HG02571 (cell line): ENCODE measurements around the gene LRRC47.
"Not testable (repeated sequence)": the region's sequence is repeated elsewhere in the genome, so short reads cannot be mapped to it uniquely, and the experiment has no call there.

ENCODE experiments used
- ATAC-seq: cut with Tn5 transposase; IDR thresholded peaks from one replicate; pipeline ENCODE4 v1.9.1; 2021; ENCODE audit warnings: mild to moderate bottlenecking, moderate library complexity; ENCODE audit not compliant: unreplicated experiment

The LRRC47 gene

DNA sequence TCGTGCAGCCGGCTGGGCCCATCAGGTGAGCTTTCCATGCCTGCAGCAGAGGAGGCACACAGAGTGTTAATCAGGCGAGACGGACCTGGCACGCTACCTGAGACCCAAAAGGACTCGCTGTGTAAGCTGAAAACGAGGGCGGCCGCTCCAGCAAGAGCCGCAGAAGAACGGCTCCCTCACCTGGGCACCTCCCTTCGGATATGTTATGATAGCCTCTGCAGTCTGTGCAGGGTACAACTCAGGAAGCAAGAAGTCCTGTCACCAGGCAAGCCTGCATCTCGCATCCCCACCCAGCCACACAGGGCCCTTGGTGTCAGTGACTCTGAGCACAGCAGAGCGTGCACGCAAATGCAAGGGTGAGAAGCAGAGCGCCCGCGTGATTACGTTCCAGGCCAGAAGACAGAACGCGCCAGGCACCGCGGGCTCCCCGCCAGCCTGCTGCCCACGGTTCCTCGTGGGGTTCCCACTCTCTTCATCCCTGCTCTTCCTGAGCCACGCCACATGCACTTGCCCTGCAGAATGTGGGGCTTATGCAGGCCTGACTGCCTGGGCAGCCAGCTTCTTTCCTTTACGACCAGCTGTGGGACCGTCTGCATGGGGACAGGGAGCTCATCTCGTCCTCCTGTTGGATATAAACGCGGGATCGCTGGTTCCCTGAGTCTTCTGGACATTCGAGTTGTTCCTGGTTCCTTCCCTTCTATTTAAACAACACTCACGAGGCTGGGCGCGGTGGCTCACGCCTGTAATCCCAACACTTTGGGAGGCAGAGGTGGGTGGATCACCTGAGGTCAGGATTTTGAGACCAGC is 20.2 kb upstream of the LRRC47 start:
- ATAC-seq = no peak

DNA sequence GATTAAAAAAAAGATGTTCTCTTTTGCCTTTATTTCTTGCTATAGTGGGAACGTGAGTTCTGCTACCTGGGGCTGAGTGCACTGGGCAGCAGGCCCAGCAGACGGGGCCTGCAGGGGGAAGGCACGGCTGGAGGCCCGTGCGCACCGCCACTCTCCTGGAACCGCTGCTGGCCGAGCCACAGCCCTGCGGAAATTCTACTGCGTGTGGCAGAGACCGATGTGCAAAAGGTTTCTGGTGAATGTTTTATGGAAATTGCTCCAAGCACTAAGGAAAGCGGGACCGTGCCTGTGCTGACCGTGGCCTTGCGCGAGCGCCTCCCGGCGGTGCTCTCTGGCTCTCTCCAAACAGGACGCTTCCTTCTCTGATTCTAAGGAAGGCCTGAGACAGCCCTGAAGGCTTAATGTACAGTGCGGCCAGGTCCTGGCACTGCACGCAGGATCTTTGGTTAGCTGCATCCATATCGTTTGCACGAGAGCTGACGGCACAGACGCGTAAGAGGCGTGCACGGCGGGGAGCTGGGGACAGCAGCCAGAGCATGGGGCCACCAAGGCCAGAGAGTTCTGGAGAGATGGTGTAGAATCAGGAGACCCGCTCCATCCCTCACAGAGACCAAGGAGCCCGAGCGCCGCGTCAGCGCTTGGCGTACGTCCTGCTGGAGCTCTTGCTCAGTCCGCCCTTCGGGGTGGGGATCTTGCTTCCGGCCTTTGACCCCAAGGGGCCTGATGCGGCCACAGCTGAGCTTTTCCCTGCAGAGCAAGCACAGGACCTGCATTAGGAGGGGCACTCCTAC is 18.7 kb upstream of the LRRC47 start:
- no peak for ATAC-seq

DNA sequence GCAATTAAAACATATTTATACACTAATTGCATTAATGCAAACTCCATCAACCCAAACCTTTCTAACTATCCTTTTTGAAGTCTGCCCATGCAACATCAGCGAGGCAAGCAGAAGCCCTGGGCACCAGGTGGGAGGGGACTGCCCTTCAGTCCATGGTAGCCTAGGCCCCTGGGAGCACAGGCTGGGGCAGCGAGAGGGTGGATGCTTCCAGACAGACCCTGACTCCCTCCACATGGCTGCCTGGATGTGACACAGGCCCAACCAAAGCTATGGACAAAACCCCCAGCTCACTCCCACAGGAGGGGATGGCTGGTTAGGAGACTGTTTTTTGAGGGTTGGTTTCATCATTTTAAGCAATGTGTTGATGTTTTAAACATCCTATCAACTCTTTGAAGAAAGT is 17.8 kb upstream of the LRRC47 start:
- no peak for ATAC-seq

GRCh38 chr1:3811595-3811911 is 15.3 kb upstream of the LRRC47 start:
- no peak for ATAC-seq

- ATAC-seq = not testable (repeated sequence)
Observed at GRCh38 chr1:3810149-3810761, 14.0 kb upstream of the LRRC47 start.

- ATAC-seq = no peak
Observed at GRCh38 chr1:3809680-3810079, 13.4 kb upstream of the LRRC47 start.

DNA sequence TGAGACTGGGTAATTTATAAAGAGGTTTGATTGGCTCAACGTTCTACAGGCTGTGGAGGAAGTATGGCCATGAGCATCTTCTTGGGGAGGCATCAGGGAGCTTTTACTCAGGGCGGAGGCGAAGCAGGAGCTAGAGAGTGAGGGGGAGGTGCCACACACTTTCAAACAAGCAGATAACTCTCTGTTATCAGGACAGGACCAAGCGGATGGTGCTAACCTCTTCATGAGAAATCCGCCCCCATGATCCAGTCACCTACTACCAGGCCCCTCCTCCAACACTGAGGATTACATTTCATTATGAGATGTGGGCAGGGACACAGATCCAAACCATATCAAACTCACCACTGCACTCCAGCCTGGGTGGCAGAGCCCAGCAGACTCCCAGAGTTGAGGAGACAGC is 11.5 kb upstream of the LRRC47 start:
- no peak for ATAC-seq

GRCh38 chr1:3805038-3805437 is 8.7 kb upstream of the LRRC47 start:
- no peak for ATAC-seq

- not testable (repeated sequence) for ATAC-seq
Observed at GRCh38 chr1:3804627-3804944, 8.3 kb upstream of the LRRC47 start.

DNA sequence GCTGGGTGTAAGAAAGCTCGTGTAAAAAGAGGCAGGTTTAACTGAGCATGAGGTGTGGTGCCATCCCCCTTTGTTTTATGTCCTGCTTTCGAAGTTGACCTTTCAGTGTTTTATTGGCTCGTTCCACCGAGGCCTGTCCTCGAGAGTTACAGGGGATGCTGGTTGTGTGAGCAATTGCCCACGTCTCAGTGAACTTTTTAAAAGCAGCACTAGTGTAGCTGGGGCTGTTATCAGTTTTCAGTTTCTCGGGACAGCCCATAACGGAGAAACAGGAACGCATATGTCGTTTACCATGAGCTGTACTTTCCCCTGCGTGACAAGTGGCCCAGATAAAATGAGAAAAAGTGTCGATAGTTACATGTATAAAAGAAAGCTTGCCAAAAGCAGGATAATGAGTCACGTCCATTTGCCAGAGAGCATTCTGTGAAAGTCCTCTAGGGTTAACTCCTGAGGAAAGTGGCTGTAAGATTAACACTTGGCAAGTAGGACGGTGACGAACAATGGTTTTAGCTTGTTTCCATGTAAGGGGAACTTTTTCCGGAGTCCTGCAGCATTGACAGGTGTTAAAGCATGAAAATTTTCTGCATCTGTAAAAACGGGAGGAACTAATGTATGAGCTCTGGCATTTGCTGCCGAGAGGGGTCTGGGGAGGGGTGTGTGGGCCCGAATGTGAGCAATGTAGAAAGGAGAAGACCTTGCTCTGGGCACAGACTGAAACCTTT is 7.8 kb upstream of the LRRC47 start:
- ATAC-seq = no peak

- ATAC-seq = not testable (repeated sequence)
Observed at GRCh38 chr1:3800795-3801194, 4.5 kb upstream of the LRRC47 start.

DNA sequence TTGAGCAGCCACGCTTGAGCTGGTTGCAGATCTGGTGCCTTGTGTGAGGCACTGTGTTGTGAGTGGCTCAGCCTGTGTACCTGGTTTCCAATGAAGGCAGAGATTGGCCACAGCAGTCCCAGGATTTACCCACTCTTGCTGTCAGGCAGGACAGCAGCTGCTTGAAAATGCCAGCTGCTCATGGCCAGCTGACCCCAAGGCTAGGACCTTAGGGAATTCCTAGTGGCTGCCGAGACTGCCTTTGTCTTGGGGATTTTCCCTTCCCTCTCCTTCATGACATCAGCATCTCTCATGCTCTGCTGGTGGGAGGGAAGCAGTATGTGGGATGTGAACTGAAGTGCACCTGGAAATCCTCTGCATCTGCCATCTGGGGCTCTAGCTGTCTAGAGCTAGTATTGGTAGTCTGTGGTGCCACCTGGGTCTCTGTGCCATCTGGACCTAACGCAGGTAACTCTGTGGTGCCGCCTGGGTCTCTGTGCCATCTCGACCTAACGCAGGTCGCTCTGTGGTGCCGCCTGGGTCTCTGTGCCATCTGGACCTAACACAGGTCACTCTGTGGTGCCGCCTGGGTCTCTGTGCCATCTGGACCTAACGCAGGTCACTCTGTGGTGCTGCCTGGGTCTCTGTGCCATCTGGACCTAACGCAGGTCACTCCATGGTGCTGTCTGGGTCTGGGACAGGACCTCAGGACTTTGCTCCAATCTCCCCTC is 3.8 kb upstream of the LRRC47 start:
- no peak for ATAC-seq

- no peak for ATAC-seq
Observed at GRCh38 chr1:3795453-3796214, 664 bp downstream of the LRRC47 start.

DNA sequence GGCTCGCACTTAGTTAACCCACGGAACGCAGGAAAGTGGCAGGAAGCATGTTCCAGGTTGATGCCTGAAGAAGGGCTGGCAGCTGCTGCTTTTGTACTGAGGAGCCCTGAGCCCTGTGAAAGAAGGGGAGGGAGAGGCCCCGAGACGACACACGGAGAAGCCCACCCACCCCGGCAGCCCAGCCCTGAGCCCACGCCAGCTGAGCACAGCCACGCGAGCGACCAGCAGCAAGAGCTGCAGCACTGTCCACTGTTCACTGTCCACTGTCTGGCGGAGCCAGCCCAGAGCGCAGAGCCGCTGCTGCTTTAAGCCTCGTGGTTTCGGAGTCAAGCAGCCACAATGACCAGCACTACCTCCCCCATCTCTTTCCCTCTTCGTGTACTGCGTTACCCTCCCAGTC is 5.3 kb downstream of the LRRC47 start:
- ATAC-seq = no peak

- no peak for ATAC-seq
Observed at GRCh38 chr1:3790500-3790923, 5.8 kb downstream of the LRRC47 start.

DNA sequence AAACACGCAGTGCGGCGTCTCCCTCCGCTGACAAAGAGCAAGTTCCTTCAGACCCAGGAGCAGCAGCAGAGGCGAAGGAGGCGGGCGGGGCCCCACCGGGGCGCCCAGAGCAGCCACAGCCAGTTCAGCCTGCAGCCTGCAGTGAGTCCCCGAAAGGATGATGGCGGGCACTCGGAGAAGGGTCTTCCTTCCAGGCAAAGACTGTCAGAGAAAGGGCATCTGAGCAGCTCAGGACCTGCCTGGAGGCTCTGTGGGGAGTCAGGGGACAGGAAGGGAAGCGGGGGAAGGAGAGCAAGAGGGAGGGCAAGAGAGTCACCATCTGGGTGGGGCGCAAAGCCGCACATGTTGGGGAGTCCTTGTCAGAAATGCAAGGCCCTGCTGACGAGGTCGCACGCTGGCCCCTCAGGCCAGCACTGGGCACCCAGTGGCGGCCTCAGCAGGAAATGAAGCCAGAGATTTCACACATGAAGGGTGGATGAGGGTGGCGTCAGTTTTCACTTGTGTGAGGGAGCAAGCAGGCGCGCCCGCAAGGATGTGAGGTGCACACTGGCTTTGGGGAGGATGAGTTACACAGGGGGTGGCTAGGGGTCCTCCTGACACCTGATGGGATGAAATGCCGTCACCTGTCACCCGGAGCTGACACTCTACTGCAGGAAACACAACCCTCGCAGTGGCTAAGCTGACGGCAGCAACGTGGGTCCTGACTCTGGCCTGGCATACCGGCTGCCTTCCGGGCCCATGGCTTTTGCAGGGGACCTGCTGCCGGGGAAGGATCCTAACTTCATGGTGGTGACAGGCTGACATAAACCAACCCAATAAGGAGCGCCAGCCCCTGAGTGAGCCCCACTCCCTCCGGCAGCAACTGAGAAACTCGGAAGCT is 6.6 kb downstream of the LRRC47 start:
- no peak for ATAC-seq

GRCh38 chr1:3788756-3789420 is 7.4 kb downstream of the LRRC47 start:
- no peak for ATAC-seq

DNA sequence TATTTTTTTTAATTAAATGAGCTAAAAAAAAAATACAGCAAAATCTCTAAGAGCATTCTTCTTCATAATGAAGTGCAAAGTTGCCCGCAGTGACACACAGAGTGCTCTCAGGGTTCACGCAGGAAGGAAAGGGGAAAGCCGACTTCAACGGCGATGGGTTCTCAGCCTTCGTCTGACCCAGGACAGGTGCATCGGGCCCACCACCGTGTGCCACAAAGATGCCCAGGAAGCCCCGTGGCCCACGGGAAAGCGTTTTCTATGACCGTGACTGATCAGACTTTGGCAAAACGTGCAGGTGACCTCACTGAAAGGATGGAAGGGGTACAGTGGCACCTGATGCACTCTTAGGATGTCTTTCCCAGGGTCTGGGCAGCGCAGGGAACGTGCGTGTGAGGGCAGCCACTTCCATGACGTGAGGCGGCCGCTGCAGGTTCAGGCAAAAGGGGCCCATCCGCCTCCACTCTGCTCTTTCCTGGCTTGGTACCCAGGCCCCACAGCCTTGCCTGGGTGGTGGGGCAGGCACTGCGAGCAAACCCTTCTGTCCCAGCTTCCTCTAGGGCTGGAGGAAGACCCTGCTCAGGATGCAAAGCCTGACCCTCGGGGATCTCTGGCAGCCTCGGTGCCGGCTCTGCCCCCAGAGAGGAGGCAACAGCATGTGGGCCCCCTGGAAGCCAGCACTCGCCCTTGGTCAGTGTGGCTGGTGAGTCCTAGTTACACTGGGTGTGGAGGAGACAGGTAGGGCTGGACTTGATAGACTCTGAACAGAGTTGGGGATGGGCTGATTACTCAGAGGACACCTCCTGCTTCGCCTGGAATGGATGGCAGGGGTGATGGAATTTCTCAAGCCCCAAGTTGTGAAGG is 8.3 kb downstream of the LRRC47 start:
- no peak for ATAC-seq
